CD8-positive, alpha-beta memory T cell (primary cell): ENCODE results near the gene SUFU. TPM values are rescaled to one million over a fixed set of nuclear protein-coding genes. Genes with fewer than 3 reads are reported as not detected.
A peak's percentile ranks its signal among the peaks of the same experiment; 100 is the strongest.
"Not testable (repeated sequence)": the region's sequence is repeated elsewhere in the genome, so short reads cannot be mapped to it uniquely, and the experiment has no call there.

ENCODE experiments used
- CTCF ChIA-PET: fragments of 350-600 bp; sonication (Branson Sonifier 250); formaldehyde crosslinking; loops from one replicate; lab custom pipeline; 2021; ENCODE audit warnings: antibody characterized with exemption; lab: Charles Lee
- POLR2A ChIA-PET: fragments of 350-600 bp; sonication (Branson Sonifier 250); formaldehyde crosslinking; loops from one replicate; lab custom pipeline; 2021; ENCODE audit warnings: antibody characterized with exemption; lab: Charles Lee
- DNase-seq, 5 donors: peaks; one replicate each; pipeline versions ENCODE4 v3.0.0 to v3.0.0-alpha.2; 2020 to 2022; ENCODE audit warnings: mixed read lengths in 1 of 5
- H3K27ac ChIP-seq: one replicate; pipeline ENCODE4 v1.7.0; 2013; ENCODE audit warnings: low read depth, mild to moderate bottlenecking, low read length, moderate library complexity
- H3K27me3 ChIP-seq: 2 replicates; pipeline ENCODE4 v1.7.0; 2013; ENCODE audit warnings: low read length, mild to moderate bottlenecking; ENCODE audit not compliant: insufficient read depth, poor library complexity, severe bottlenecking
- H3K36me3 ChIP-seq: 2 replicates; pipeline ENCODE4 v1.7.0; 2013; ENCODE audit warnings: mild to moderate bottlenecking, low read length, moderate library complexity; ENCODE audit not compliant: insufficient read depth
- H3K4me1 ChIP-seq: 2 replicates; pipeline ENCODE4 v1.7.0; 2013; ENCODE audit warnings: mild to moderate bottlenecking, low read length, moderate library complexity; ENCODE audit not compliant: insufficient read depth
- H3K4me3 ChIP-seq: 2 replicates; pipeline ENCODE4 v1.7.0; 2013; ENCODE audit warnings: mild to moderate bottlenecking, low read length
- H3K9me3 ChIP-seq: 2 replicates; pipeline ENCODE4 v1.7.0; 2013; ENCODE audit warnings: mild to moderate bottlenecking, low read length
- H3K27ac Mint-ChIP-seq, 8 donors: one replicate each; pipeline ENCODE4 v1.8.0; 2020 to 2021; ENCODE audit warnings: mixed read lengths in 8 of 8, mild to moderate bottlenecking in 6 of 8, inconsistent platforms in 3 of 8, moderate library complexity in 3 of 8
- H3K27me3 Mint-ChIP-seq, 2 donors: one replicate each; pipeline ENCODE4 v1.8.0; 2020 to 2021; ENCODE audit warnings: mixed read lengths in 2 of 2, mild to moderate bottlenecking in 1 of 2, moderate library complexity in 1 of 2
- H3K36me3 Mint-ChIP-seq, 3 donors: one replicate each; pipeline ENCODE4 v1.8.0; 2020 to 2021; ENCODE audit warnings: mixed read lengths in 3 of 3, inconsistent platforms in 1 of 3, mild to moderate bottlenecking in 1 of 3
- H3K4me1 Mint-ChIP-seq, 3 donors: one replicate each; pipeline ENCODE4 v1.8.0; 2020 to 2021; ENCODE audit warnings: mixed read lengths in 3 of 3, inconsistent platforms in 1 of 3, mild to moderate bottlenecking in 1 of 3
- H3K4me3 Mint-ChIP-seq, 7 donors: one replicate each; pipeline ENCODE4 v1.8.0; 2020 to 2021; ENCODE audit warnings: mixed read lengths in 7 of 7, mild to moderate bottlenecking in 6 of 7, moderate library complexity in 4 of 7, inconsistent platforms in 2 of 7
- H3K9me3 Mint-ChIP-seq, 5 donors: one replicate each; pipeline ENCODE4 v1.8.0; 2020 to 2022; ENCODE audit warnings: mixed read lengths in 5 of 5, mild to moderate bottlenecking in 3 of 5, moderate library complexity in 2 of 5, inconsistent platforms in 1 of 5
- polyA plus RNA-seq: library from polyadenylated mRNA; unstranded; fragments of 300-500 nt; fragmentation: Illumina TruSeq; gene quantifications from one replicate; pipeline ENCODE4 v1.2.3, GENCODE V29; 2021
- total RNA-seq, 2 experiments: library from RNA; stranded (reverse); gene quantifications; one replicate each; pipeline ENCODE4 v1.2.3, GENCODE V29; 2021

SUFU gene
- total and polyA plus RNA-seq, 3 experiments from 2014 or later: 7.5 to 8.3 (median 8.3) TPM

DNA sequence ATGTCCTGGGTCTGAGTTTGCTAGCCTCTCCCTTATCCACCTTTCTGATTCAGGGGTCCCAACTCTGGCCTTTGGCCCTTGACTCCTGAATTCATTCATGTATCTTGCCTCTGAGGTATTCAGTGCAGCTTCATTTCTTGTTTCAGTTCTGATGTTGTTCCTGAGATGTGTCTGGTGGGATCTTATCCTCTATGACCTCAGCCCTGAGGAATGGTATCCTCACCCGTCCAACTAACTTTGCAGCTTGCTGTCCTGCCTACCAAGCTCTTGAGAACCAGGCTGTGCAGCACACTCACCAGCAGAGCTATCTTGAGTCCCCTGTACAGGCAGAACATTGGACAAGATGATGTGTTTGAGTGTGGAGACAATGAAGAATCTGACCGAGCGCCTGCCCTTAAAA lies 13.8 kb downstream of the SUFU start:
- no peaks in the 10 kb centered on the region for H3K4me1 ChIP-seq
- no peak overlapping the region for H3K4me3 ChIP-seq
- ChIA-PET POLR2A (no interaction called here), CTCF (no interaction called here)
- Mint-ChIP-seq H3K9me3 (no peaks in the 10 kb centered on the region), H3K27ac (peak overlapping the region in 2 of 8 donors; percentile 36), H3K4me3 (no peak overlapping the region), H3K36me3 (peaks cover 0 to 59% (median 16%) of the 10 kb centered on the region in 3 donors), H3K4me1 (peaks cover 15 to 27% (median 19%) of the 10 kb centered on the region in 3 donors), H3K27me3 (no peaks in the 10 kb centered on the region)
- no peak overlapping the region for H3K27ac ChIP-seq
- DNase-seq: no peak
- H3K36me3 ChIP-seq: peaks cover 7% of the 10 kb centered on the region
- H3K27me3 ChIP-seq: no peaks in the 10 kb centered on the region
- no peaks in the 10 kb centered on the region for H3K9me3 ChIP-seq

DNA sequence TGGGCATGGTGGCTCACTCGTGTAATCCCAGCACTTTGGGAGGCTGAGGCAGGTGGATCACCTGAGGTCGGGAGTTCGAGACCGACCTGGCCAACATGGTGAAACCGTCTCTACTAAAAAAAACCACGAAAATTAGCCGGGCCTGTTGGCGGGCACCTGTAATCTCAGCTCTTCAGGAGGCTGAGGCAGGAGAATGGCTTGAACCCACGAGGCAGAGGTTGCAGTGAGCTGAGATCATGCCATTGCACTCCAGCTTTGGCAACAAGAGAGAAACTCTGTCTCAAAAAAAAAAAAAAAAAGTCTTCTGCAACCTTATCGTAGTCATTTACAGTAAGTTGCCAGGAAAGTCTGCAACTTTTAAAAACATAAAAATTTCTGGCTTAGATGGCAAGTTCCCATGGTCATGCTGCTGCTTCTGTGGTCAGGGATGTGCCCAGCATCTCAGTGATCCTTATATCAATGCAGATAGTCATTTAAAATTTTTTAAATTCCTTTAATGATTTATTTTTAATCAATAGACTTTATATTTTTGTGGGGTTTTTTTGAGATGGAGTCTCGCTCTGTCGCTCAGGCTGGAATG lies 15.6 kb downstream of the SUFU start:
- Mint-ChIP-seq H3K27me3 (no peaks in the 10 kb centered on the region), H3K4me1 (peaks cover 17 to 28% (median 19%) of the 10 kb centered on the region in 3 donors), H3K9me3 (no peaks in the 10 kb centered on the region), H3K4me3 (no peak overlapping the region), H3K36me3 (peaks cover 0 to 52% (median 17%) of the 10 kb centered on the region in 3 donors), H3K27ac (no peak overlapping the region)
- Histone ChIP-seq H3K4me1 (no peaks in the 10 kb centered on the region), H3K9me3 (no peaks in the 10 kb centered on the region), H3K27ac (no peak overlapping the region), H3K36me3 (peaks cover 4% of the 10 kb centered on the region), H3K27me3 (no peaks in the 10 kb centered on the region), H3K4me3 (no peak overlapping the region)
- CTCF ChIA-PET: interaction anchor here (0.7 to 1.0 kb wide), 2 partner anchors 9 to 15 kb away, joined by 3 read pairs; partner anchors contain the start of gene SUFU
- POLR2A ChIA-PET: interaction anchor here (0.6 kb wide), 1 partner anchor 21 kb away, joined by 3 read pairs; no protein-coding TSS in a partner anchor
- DNase-seq: no peak

DNA sequence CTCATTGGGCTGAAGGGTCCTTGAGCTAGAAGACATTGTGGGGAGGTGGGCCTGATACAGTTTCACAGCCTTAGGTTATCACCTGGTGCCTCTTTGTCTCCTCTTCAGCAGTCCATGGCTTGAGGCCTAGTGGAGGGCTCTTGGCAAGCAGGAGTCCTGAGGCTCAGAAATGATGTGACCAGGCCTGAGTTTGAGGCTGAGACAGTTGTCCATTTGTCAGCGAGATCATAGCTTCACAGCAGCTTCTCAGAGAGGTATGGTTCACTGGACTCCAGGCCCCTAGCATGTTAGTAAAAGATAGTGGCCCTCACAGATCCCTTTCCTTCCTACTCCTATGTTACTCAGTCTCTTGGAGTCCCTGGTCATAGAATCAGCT lies 19.1 kb downstream of the SUFU start:
- H3K36me3 Mint-ChIP-seq: peaks cover 0 to 46% (median 18%) of the 10 kb centered on the region in 3 donors
- Histone ChIP-seq H3K27me3 (no peaks in the 10 kb centered on the region), H3K4me1 (no peaks in the 10 kb centered on the region), H3K27ac (no peak overlapping the region), H3K4me3 (no peak overlapping the region), H3K9me3 (no peaks in the 10 kb centered on the region), H3K36me3 (no peaks in the 10 kb centered on the region)
- H3K27ac Mint-ChIP-seq: peak overlapping the region in 2 of 8 donors; percentile 28 to 75
- ChIA-PET CTCF (interaction anchor here (1.2 to 1.7 kb wide), 2 partner anchors 14 to 61 kb away, joined by 3 to 5 read pairs; no protein-coding TSS in a partner anchor), POLR2A (interaction anchor here (0.6 kb wide), 1 partner anchor 84 kb away, joined by 10 read pairs; no protein-coding TSS in a partner anchor)
- H3K27me3 Mint-ChIP-seq: no peaks in the 10 kb centered on the region
- no peak overlapping the region for H3K4me3 Mint-ChIP-seq
- H3K4me1 Mint-ChIP-seq: peaks cover 13 to 23% (median 17%) of the 10 kb centered on the region in 3 donors
- no peak for DNase-seq
- H3K9me3 Mint-ChIP-seq: no peaks in the 10 kb centered on the region

DNA sequence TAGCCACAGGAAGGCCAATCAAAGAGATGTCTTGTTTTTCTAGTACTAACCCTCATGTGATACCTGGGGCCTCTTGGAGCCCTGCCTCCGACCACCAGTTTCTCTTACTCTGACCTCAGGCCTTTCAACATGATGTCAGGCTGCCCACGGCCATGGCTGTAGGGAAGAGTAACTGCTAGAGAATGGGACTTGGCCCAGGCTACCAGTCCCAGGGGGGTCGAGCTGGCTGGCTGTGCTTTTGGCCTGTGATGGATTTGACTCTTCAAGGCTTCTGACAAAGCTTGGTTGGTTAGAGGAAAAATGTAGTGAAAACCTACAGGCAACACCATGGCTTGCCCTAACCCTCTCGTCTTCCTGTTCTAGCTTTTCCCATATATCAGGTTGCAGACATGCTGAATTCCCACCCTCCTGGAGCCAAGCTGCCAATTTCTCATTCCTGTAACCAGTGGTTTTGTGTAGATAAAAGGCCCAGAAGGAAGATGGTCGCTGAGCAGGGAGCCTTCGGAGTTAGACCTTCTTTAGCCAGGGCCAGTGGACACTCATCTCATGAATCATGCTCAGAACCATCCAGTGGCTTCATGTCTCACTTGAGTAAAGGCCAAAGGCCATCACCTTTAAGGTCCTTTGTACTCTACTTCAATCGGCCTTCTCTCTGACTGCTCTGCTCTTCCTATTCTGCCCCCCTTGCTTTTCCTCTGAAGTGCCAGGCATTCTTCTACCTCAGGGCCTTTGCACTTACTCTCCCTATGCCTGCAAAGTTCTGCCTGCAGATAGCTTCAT lies 19.7 kb downstream of the SUFU start:
- CTCF ChIA-PET: interaction anchor here (1.2 to 1.7 kb wide), 2 partner anchors 15 to 60 kb away, joined by 3 to 5 read pairs; no protein-coding TSS in a partner anchor
- no peak for DNase-seq
- H3K36me3 Mint-ChIP-seq: peaks cover 0 to 48% (median 18%) of the 10 kb centered on the region in 3 donors
- no peak overlapping the region for H3K4me3 ChIP-seq
- no peak overlapping the region for H3K27ac ChIP-seq
- H3K27ac Mint-ChIP-seq: peak overlapping the region in 2 of 8 donors; percentile 1 to 5
- no peak overlapping the region for H3K4me3 Mint-ChIP-seq
- POLR2A ChIA-PET: no interaction called here
- H3K9me3 ChIP-seq: no peaks in the 10 kb centered on the region
- H3K4me1 ChIP-seq: no peaks in the 10 kb centered on the region
- H3K4me1 Mint-ChIP-seq: peaks cover 13 to 18% (median 17%) of the 10 kb centered on the region in 3 donors
- no peaks in the 10 kb centered on the region for H3K36me3 ChIP-seq
- no peaks in the 10 kb centered on the region for H3K9me3 Mint-ChIP-seq
- no peaks in the 10 kb centered on the region for H3K27me3 Mint-ChIP-seq
- no peaks in the 10 kb centered on the region for H3K27me3 ChIP-seq

DNA sequence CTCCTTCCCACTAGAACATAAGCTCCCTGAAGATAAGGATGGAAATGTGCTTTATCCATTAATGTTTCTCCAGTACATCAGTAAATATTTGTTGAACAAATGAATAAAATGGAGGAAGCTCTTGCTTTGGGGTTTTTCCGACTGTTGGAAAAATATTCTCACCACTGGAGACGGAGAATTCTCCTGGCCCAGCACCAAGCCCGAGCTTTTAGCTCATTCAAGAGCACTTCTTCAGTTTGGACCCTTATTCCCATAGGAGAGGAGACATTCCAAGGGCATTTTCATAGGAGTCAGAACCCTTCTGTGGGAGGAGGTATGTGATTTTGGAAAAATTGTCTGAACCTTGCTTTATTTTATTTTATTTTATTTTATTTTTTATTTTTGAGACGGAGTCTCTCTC lies 21.0 kb downstream of the SUFU start:
- no peak overlapping the region for H3K27ac Mint-ChIP-seq
- no peak overlapping the region for H3K4me3 Mint-ChIP-seq
- no peaks in the 10 kb centered on the region for H3K9me3 Mint-ChIP-seq
- H3K36me3 ChIP-seq: no peaks in the 10 kb centered on the region
- H3K4me1 Mint-ChIP-seq: peaks cover 14 to 18% (median 17%) of the 10 kb centered on the region in 3 donors
- no peaks in the 10 kb centered on the region for H3K4me1 ChIP-seq
- H3K27me3 ChIP-seq: no peaks in the 10 kb centered on the region
- peaks cover 0 to 46% (median 18%) of the 10 kb centered on the region in 3 donors for H3K36me3 Mint-ChIP-seq
- no peaks in the 10 kb centered on the region for H3K27me3 Mint-ChIP-seq
- no peak for DNase-seq
- H3K27ac ChIP-seq: no peak overlapping the region
- no peak overlapping the region for H3K4me3 ChIP-seq
- H3K9me3 ChIP-seq: no peaks in the 10 kb centered on the region
- POLR2A ChIA-PET: interaction anchor here (0.6 kb wide), 1 partner anchor 10 kb away, joined by 4 read pairs; no protein-coding TSS in a partner anchor
- CTCF ChIA-PET: no interaction called here

DNA sequence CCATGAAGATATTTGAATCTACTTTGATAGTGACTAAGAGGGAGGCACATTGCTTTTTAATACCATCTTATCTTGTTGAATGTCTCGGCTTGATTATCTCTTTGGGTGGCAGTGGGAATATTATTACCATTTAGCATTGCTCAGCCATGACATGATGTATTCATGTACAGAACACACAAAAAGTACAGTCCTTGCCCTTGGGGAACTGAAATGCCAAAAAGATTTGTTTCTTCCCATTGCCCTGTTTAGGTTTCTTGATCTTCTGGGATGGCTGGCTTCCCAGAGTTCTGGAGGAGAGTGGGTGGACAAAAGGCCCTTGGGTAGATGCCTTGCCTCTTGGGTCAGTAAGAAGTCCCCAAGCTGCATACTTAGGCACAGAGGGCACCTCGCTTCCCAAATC lies 23.8 kb downstream of the SUFU start:
- Mint-ChIP-seq H3K27ac (peak overlapping the region in 1 of 8 donors; percentile 54), H3K4me3 (no peak overlapping the region), H3K9me3 (no peaks in the 10 kb centered on the region), H3K4me1 (peaks cover 1 to 9% (median 9%) of the 10 kb centered on the region in 3 donors), H3K27me3 (no peaks in the 10 kb centered on the region), H3K36me3 (peaks cover 0 to 31% (median 13%) of the 10 kb centered on the region in 3 donors)
- Histone ChIP-seq H3K9me3 (no peaks in the 10 kb centered on the region), H3K4me3 (no peak overlapping the region), H3K4me1 (no peaks in the 10 kb centered on the region), H3K27me3 (no peaks in the 10 kb centered on the region), H3K36me3 (no peaks in the 10 kb centered on the region), H3K27ac (no peak overlapping the region)
- POLR2A ChIA-PET: no interaction called here
- DNase-seq: no peak
- CTCF ChIA-PET: no interaction called here

DNA sequence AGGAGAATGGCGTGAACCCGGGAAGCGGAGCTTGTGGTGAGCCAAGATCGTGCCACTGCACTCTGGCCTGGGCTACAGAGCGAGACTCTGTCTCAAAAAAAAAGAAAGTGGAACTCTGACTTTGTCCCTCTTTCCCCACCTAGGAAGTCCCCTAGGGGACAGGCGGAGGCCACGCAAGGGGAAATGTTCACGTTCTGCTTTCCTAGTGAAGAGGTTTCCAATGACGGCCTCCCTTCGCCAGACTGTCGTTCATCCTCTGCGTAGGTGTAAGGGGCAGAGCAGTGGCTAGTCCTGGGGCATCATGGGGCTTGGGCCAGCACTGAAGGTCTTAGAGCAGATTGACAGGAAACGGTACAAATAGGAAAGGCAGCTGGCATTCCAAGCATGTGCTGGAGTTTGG lies 30.6 kb downstream of the SUFU start:
- Mint-ChIP-seq H3K27me3 (no peaks in the 10 kb centered on the region), H3K4me1 (peaks cover 4 to 10% (median 7%) of the 10 kb centered on the region in 3 donors), H3K9me3 (no peaks in the 10 kb centered on the region), H3K27ac (no peak overlapping the region), H3K36me3 (peaks cover 0 to 23% (median 7%) of the 10 kb centered on the region in 3 donors), H3K4me3 (no peak overlapping the region)
- POLR2A ChIA-PET: no interaction called here
- Histone ChIP-seq H3K4me3 (no peak overlapping the region), H3K4me1 (no peaks in the 10 kb centered on the region), H3K27ac (no peak overlapping the region), H3K36me3 (no peaks in the 10 kb centered on the region), H3K27me3 (no peaks in the 10 kb centered on the region), H3K9me3 (no peaks in the 10 kb centered on the region)
- no peak for DNase-seq
- CTCF ChIA-PET: no interaction called here

DNA sequence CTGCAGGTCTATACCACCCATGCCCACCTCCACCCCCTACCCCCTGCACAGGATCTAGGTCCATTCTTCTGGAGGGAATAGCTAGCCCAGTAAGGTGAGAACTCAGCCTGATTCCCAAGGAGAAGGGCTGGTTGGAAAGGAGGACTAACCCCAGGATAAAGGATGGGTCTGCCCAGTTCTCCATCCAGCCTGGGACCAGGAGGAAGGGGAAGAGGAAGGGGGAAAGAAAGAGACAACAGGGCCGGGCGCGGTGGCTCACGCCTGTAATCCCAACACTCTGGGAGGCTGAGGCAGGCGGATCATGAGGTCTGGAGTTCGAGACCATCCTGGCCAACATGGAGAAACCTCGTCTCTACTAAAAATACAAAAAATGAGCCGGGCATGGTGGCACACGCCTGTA lies 31.2 kb downstream of the SUFU start:
- POLR2A ChIA-PET, H3K27ac Mint-ChIP-seq, CTCF ChIA-PET: not testable (repeated sequence)

More for the DNA sequence above, 31.2 kb downstream of the SUFU start:
- not testable (repeated sequence) for H3K36me3 ChIP-seq, H3K4me3 ChIP-seq, H3K9me3 ChIP-seq, H3K4me3 Mint-ChIP-seq, H3K4me1 ChIP-seq, H3K9me3 Mint-ChIP-seq, H3K27ac ChIP-seq, H3K27me3 Mint-ChIP-seq, H3K27me3 ChIP-seq, DNase-seq
- Mint-ChIP-seq H3K4me1 (peaks cover 6 to 11% (median 7%) of the 10 kb centered on the region in 3 donors), H3K36me3 (peaks cover 0 to 23% (median 7%) of the 10 kb centered on the region in 3 donors)
